Lung (tissue), 12 donors: ENCODE data around the gene THOC1. TPM values are rescaled to one million over a fixed set of nuclear protein-coding genes. Genes with fewer than 3 reads are reported as not detected.

Experiments used
- ATAC-seq: fragments of 200-7000 bp; cut with Tn5 transposase; one replicate; pipeline ENCODE4 v1.9.1; 2020; ENCODE audit warnings: moderate number of reproducible peaks; ENCODE audit not compliant: insufficient read depth, low FRiP score
- DNase-seq, 3 donors: peaks; one replicate each; pipeline ENCODE4 v3.0.0-alpha.2; 2013 to 2017
- H3K27ac ChIP-seq, 2 donors: one replicate each; pipeline ENCODE4 v1.5.1; 2013; ENCODE audit warnings: mild to moderate bottlenecking in 2 of 2, moderate library complexity in 2 of 2, control low read depth in 1 of 2, inconsistent platforms in 1 of 2, low read depth in 1 of 2, low read length in 1 of 2
- H3K27me3 ChIP-seq, 3 donors: one replicate each; pipeline ENCODE4 v1.5.1; 2013; ENCODE audit warnings: low read length in 2 of 3; ENCODE audit not compliant: control insufficient read depth in 3 of 3, insufficient read depth in 3 of 3
- H3K36me3 ChIP-seq, 4 donors: one replicate each; pipeline ENCODE4 v1.5.1; 2013; ENCODE audit warnings: low read length in 4 of 4, mild to moderate bottlenecking in 1 of 4, moderate library complexity in 1 of 4; ENCODE audit not compliant: control insufficient read depth in 4 of 4, insufficient read depth in 4 of 4
- H3K4me1 ChIP-seq, 5 donors: one replicate each; pipeline ENCODE4 v1.5.1; 2013; ENCODE audit warnings: low read length in 5 of 5, mild to moderate bottlenecking in 2 of 5, moderate library complexity in 1 of 5; ENCODE audit not compliant: control insufficient read depth in 5 of 5, insufficient read depth in 5 of 5
- H3K4me3 ChIP-seq: one replicate; pipeline ENCODE4 v1.5.1; 2013; ENCODE audit warnings: mild to moderate bottlenecking, control low read depth, moderate library complexity
- H3K9ac ChIP-seq, 2 donors: one replicate each; pipeline ENCODE4 v1.5.1; 2013; ENCODE audit warnings: low read length in 2 of 2, control low read depth in 1 of 2; ENCODE audit not compliant: insufficient read depth in 1 of 2
- H3K9me3 ChIP-seq, 4 donors: one replicate each; pipeline ENCODE4 v1.5.1; 2013; ENCODE audit warnings: low read length in 3 of 4, mild to moderate bottlenecking in 1 of 4, moderate library complexity in 1 of 4; ENCODE audit not compliant: control insufficient read depth in 4 of 4, insufficient read depth in 3 of 4
- CTCF ChIP-seq: IDR thresholded peaks from 2 replicates; pipeline ENCODE4 v1.5.1; 2012; ENCODE audit warnings: mild to moderate bottlenecking; ENCODE audit errors: control extremely low read depth, extremely low read depth
- WGBS, 2 donors: extraction: QIAGEN DNeasy Blood & Tissue Kit; methylation state at CpG; one replicate each; pipeline ENCODE4 v1.1.7; 2013; 5-methylcytosine and 5-hydroxymethylcytosine counted together
- polyA plus RNA-seq, 2 donors: library from polyadenylated mRNA; stranded (reverse); fragments of 200-250 nt; gene quantifications; one replicate each; pipeline ENCODE4 v1.2.1, GENCODE V29; 2013
- total RNA-seq, 2 donors: library from RNA; depleted of rRNA in 1 of 2; stranded (reverse); fragments of >200 nt in 1 of 2; gene quantifications; one replicate each; pipeline ENCODE4 v1.2.1, GENCODE V29; 2014 to 2021
- donor health status: control.
- donor health status: control.
- donor health status: Bipolar disorder and iron deficiency.
- donor health status: healthy.
- donor health status: DM: yes; HTN: yes; CAD: no.

Gene THOC1
- total and polyA plus RNA-seq, 4 donors = 12.1 to 109 (median 31.6) TPM

- H3K4me3 ChIP-seq = peak overlapping the region; percentile 77
- H3K4me1 ChIP-seq = peaks cover 0 to 15% (median 4%) of the 10 kb centered on the region in 5 donors
- peak overlapping the region; percentile 85 to 98 for H3K9ac ChIP-seq
- WGBS, 2 donors = 0 to 1% methylated on average over 9 of the region's 9 CpGs
- H3K9me3 ChIP-seq = no peaks in the 10 kb centered on the region
- TF ChIP-seq CTCF = no peak
- DNase-seq (no peak), ATAC-seq (no peak)
- H3K36me3 ChIP-seq = peaks cover 0 to 16% (median 14%) of the 10 kb centered on the region in 4 donors
- H3K27me3 ChIP-seq = no peaks in the 10 kb centered on the region
- peak overlapping the region; percentile 57 to 88 for H3K27ac ChIP-seq
These were observed 513 bp downstream of the THOC1 start for GRCh38 chr18:267380-267687.

GRCh38 chr18:261398-262073 is 6.3 kb downstream of the THOC1 start:
- DNase-seq = no peak
- H3K27me3 ChIP-seq = no peaks in the 10 kb centered on the region
- H3K4me1 ChIP-seq = peaks cover 0 to 2% (median 0%) of the 10 kb centered on the region in 5 donors
- WGBS, 2 donors = 95 to 98% methylated on average over 2 of the region's 2 CpGs
- peaks cover 2 to 33% (median 19%) of the 10 kb centered on the region in 4 donors for H3K36me3 ChIP-seq
- ATAC-seq = no peak
- H3K27ac ChIP-seq = no peak overlapping the region
- TF ChIP-seq CTCF = no peak
- no peak overlapping the region for H3K9ac ChIP-seq
- no peaks in the 10 kb centered on the region for H3K9me3 ChIP-seq
- H3K4me3 ChIP-seq = no peak overlapping the region

GRCh38 chr18:260547-260946 is 7.3 kb downstream of the THOC1 start:
- no peaks in the 10 kb centered on the region for H3K4me1 ChIP-seq
- no peaks in the 10 kb centered on the region for H3K9me3 ChIP-seq
- H3K27ac ChIP-seq = no peak overlapping the region
- H3K9ac ChIP-seq = no peak overlapping the region
- TF ChIP-seq CTCF = no peak
- DNase-seq (no peak), ATAC-seq (no peak)
- WGBS, 2 donors = 91 to 92% methylated on average over 2 of the region's 2 CpGs
- peaks cover 6 to 40% (median 24%) of the 10 kb centered on the region in 4 donors for H3K36me3 ChIP-seq
- H3K27me3 ChIP-seq = no peaks in the 10 kb centered on the region
- H3K4me3 ChIP-seq = no peak overlapping the region

- Histone ChIP-seq H3K27me3 (no peaks in the 10 kb centered on the region), H3K4me3 (no peak overlapping the region), H3K9ac (no peak overlapping the region), H3K9me3 (no peaks in the 10 kb centered on the region), H3K36me3 (peaks cover 15 to 36% (median 30%) of the 10 kb centered on the region in 4 donors), H3K27ac (no peak overlapping the region), H3K4me1 (no peaks in the 10 kb centered on the region)
- 86 to 89% methylated on average over 4 of the region's 4 CpGs for whole genome bisulfite sequencing, 2 donors
- no peak for ATAC-seq
- no peak for TF ChIP-seq CTCF
- DNase-seq = peak in 1 of 3 donors; percentile 13
These were observed 12.7 kb downstream of the THOC1 start for GRCh38 chr18:255171-255570.
